K562 (cell line): ENCODE measurements around the gene DENND5B.

Experiments used
- CREB1 ChIP-seq, 2 experiments: sonication (generic) in 1 of 2; formaldehyde crosslinking in 1 of 2; IDR thresholded peaks; 2 replicates each; pipeline versions ENCODE4 v1.6.1 to v1.8.0; 2012 to 2022; ENCODE audit warnings: inconsistent platforms in 1 of 2, mild to moderate bottlenecking in 1 of 2, missing genetic modification reagents in 1 of 2, moderate library complexity in 1 of 2
- CTCF ChIP-seq, 3 experiments: IDR thresholded peaks in 2 of 3; conservative IDR thresholded peaks in 1 of 3; 2 replicates each; pipeline ENCODE4 v1.5.1; 2011 to 2012; ENCODE audit warnings: low read length in 3 of 3, mild to moderate bottlenecking in 3 of 3, control low read depth in 2 of 3, improper control_type of control experiment in 1 of 3, inconsistent platforms in 1 of 3, low read depth in 1 of 3, mixed read lengths in 1 of 3, moderate library complexity in 1 of 3; ENCODE audit not compliant: insufficient read depth in 2 of 3
- ELF4 ChIP-seq: fragments of 450-650 bp; formaldehyde crosslinking; IDR thresholded peaks from 2 replicates; pipeline ENCODE4 v1.4.0; 2022; ENCODE audit warnings: missing genetic modification characterization
- EP300 ChIP-seq: IDR thresholded peaks from 2 replicates; pipeline ENCODE4 v1.6.1; 2012; ENCODE audit warnings: low read length, improper control_type of control experiment
- HDAC6 ChIP-seq: IDR thresholded peaks from 2 replicates; pipeline ENCODE4 v1.6.1; 2012; ENCODE audit warnings: low read depth, mild to moderate bottlenecking, control low read depth, inconsistent platforms, low read length, moderate library complexity
- MGA ChIP-seq: fragments of 450-650 bp; IDR thresholded peaks from 2 replicates; pipeline ENCODE4 v1.6.1; 2016; ENCODE audit warnings: mild to moderate bottlenecking, moderate library complexity
- POLR2A ChIP-seq: fragments of 450-650 bp; conservative IDR thresholded peaks from 2 replicates; pipeline ENCODE4 v1.6.1; 2016
- SMARCA4 ChIP-seq: fragments of 450-650 bp; IDR thresholded peaks from 2 replicates; pipeline ENCODE4 v1.6.1; 2016
- SREBF2 ChIP-seq: sonication (generic); formaldehyde crosslinking; IDR thresholded peaks from 2 replicates; pipeline ENCODE4 v1.4.0; 2020; ENCODE audit warnings: mild to moderate bottlenecking, missing genetic modification reagents
- SRF ChIP-seq, 2 experiments: fragments of 250-450, 450-650 bp in 1 of 2; sonication (Bioruptor Pico) in 1 of 2; sonication (generic) in 1 of 2; formaldehyde crosslinking; IDR thresholded peaks; 2 replicates each; pipeline versions ENCODE4 v1.5.0 to v1.5.1; 2020 to 2022; ENCODE audit warnings: mild to moderate bottlenecking in 1 of 2, missing genetic modification reagents in 1 of 2
- ZFX ChIP-seq: sonication (generic); formaldehyde crosslinking; IDR thresholded peaks from 2 replicates; pipeline ENCODE4 v1.8.0; 2022; ENCODE audit warnings: mild to moderate bottlenecking, missing genetic modification reagents, moderate library complexity
- ZNF134 ChIP-seq: fragments of 250-450 bp; sonication (Bioruptor Pico); conservative IDR thresholded peaks from 2 replicates; pipeline ENCODE4 v1.4.0; 2020
- ZZZ3 ChIP-seq: fragments of 450-650 bp; IDR thresholded peaks from 2 replicates; pipeline ENCODE4 v1.6.1; 2016; ENCODE audit warnings: antibody characterized with exemption, mild to moderate bottlenecking, moderate library complexity

- TF ChIP-seq POLR2A (no peak), CTCF (IDR thresholded peaks at IDR 0.05 in 2 of 3, conservative IDR thresholded peaks at IDR 0.05 in 1 of 3; ENCODE audit: insufficient read depth in 2 of 3, low read depth in 1 of 3, low read length in 3 of 3) (no peak), ELF4 (CRISPR knock-in tag) (no peak), HDAC6 (no peak), ZZZ3 (no peak), SRF (CRISPR knock-in tag; IDR thresholded peaks at IDR 0.05) (no peak), SREBF2 (CRISPR knock-in tag) (no peak), SMARCA4 (no peak), EP300 (no peak), CREB1 (IDR thresholded peaks at IDR 0.05) (no peak), CREB1 (CRISPR knock-in tag; IDR thresholded peaks at IDR 0.05) (no peak), ZNF134 (CRISPR knock-in tag) (no peak), MGA (no peak), ZFX (CRISPR knock-in tag) (no peak)
Measured at GRCh38 chr12:31566547-31566946, 24.4 kb downstream of the DENND5B start.
